GM10266 (cell line): Measurements from ENCODE around the gene GRWD1.

Source experiments
- DNase-seq: peaks from one replicate; pipeline ENCODE4 v3.0.0; 2012; ENCODE audit errors: extremely low spot score
- CTCF ChIP-seq: IDR thresholded peaks from 2 replicates; pipeline ENCODE4 v1.5.1; 2012; ENCODE audit warnings: mild to moderate bottlenecking, low read depth; ENCODE audit not compliant: control insufficient read depth, insufficient read depth; ENCODE audit errors: missing control alignments

The GRWD1 gene

GRCh38 chr19:48415806-48416221 lies 30.0 kb upstream of the GRWD1 start:
- DNase-seq = no peak
- TF ChIP-seq CTCF = no peak

GRCh38 chr19:48417421-48417820 lies 28.4 kb upstream of the GRWD1 start:
- TF ChIP-seq CTCF = no peak

GRCh38 chr19:48418317-48419064 lies 27.3 kb upstream of the GRWD1 start:
- DNase-seq = no peak
- no peak for TF ChIP-seq CTCF

More at GRCh38 chr19:48417421-48417820, 28.4 kb upstream of the GRWD1 start:
- DNase-seq = no peak

- DNase-seq = peak; percentile 83
These were observed 26.4 kb upstream of the GRWD1 start for GRCh38 chr19:48419158-48419920.

GRCh38 chr19:48421548-48421947 lies 24.2 kb upstream of the GRWD1 start:
- DNase-seq = no peak
- no peak for TF ChIP-seq CTCF

More at GRCh38 chr19:48419158-48419920, 26.4 kb upstream of the GRWD1 start:
- no peak for TF ChIP-seq CTCF

- TF ChIP-seq CTCF = no peak
- peak; percentile 63 for DNase-seq
These were observed 21.0 kb upstream of the GRWD1 start for GRCh38 chr19:48424694-48425219.
